AG04450 (cell line): ENCODE data around the gene LIMA1. TPM values are rescaled to one million over a fixed set of nuclear protein-coding genes. Genes with fewer than 3 reads are reported as not detected.

Experiments
- CTCF ChIA-PET: fragments of 300-600, 350-600 bp; formaldehyde crosslinking; extraction: SDS; loops from one replicate; lab custom pipeline; 2022; ENCODE audit warnings: antibody characterized with exemption, inconsistent platforms; lab: Charles Lee
- POLR2A ChIA-PET: fragments of 350-600 bp; formaldehyde crosslinking; extraction: SDS; loops from one replicate; lab custom pipeline; 2021; ENCODE audit warnings: antibody characterized with exemption, inconsistent platforms; lab: Yijun Ruan, JAX
- DNase-seq: peaks from one replicate; pipeline ENCODE4 v3.0.0-alpha.2; 2011; ENCODE audit warnings: low read depth, low spot score
- H3K27ac ChIP-seq: one replicate; pipeline ENCODE4 v1.5.1; 2012; ENCODE audit warnings: low read depth, low read length, control low read depth
- H3K27me3 ChIP-seq: one replicate; pipeline ENCODE4 v1.6.0; 2012; ENCODE audit warnings: low read length; ENCODE audit not compliant: control insufficient read depth, insufficient read depth
- H3K4me3 ChIP-seq: 2 replicates; pipeline ENCODE4 v1.5.1; 2011; ENCODE audit warnings: mild to moderate bottlenecking, low read depth, low read length, control low read depth
- H3K9me3 ChIP-seq: 2 replicates; pipeline ENCODE4 v1.5.1; 2012; ENCODE audit warnings: low read length; ENCODE audit not compliant: control insufficient read depth, insufficient read depth
- CTCF ChIP-seq: IDR thresholded peaks from 2 replicates; pipeline ENCODE4 v1.5.1; 2011; ENCODE audit warnings: low read depth, low read length, control low read depth, inconsistent platforms
- polyA plus RNA-seq: library from polyadenylated mRNA; depleted of rRNA; stranded (reverse); fragments of >200 nt; gene quantifications from 2 replicates; pipeline ENCODE4 v1.2.3, GENCODE V29; 2011

The LIMA1 gene
- polyA plus RNA-seq, 1 experiment, result 218 TPM

GRCh38 chr12:50215033-50215432 lies 68.3 kb downstream of the LIMA1 start:
- Histone ChIP-seq H3K27me3 (no peaks in the 10 kb centered on the region), H3K4me3 (no peak overlapping the region), H3K9me3 (no peaks in the 10 kb centered on the region), H3K27ac (no peak overlapping the region)
- CTCF ChIA-PET, result no interaction called here
- DNase-seq, result no peak
- POLR2A ChIA-PET, result no interaction called here
- no peak for TF ChIP-seq CTCF

- ChIA-PET CTCF (interaction anchor here (0.6 kb wide), 2 partner anchors 102 to 246 kb away, joined by 3 to 5 read pairs; no protein-coding TSS in a partner anchor), POLR2A (no interaction called here)
- H3K4me3 ChIP-seq, result no peak overlapping the region
- no peak for DNase-seq
- no peak overlapping the region for H3K27ac ChIP-seq
- no peak for TF ChIP-seq CTCF
- no peaks in the 10 kb centered on the region for H3K27me3 ChIP-seq
- H3K9me3 ChIP-seq, result no peaks in the 10 kb centered on the region
These were observed 69.3 kb downstream of the LIMA1 start for GRCh38 chr12:50214018-50214417.

GRCh38 chr12:50213439-50213838 lies 69.9 kb downstream of the LIMA1 start:
- Histone ChIP-seq H3K27me3 (no peaks in the 10 kb centered on the region), H3K9me3 (no peaks in the 10 kb centered on the region), H3K4me3 (no peak overlapping the region), H3K27ac (no peak overlapping the region)
- ChIA-PET POLR2A (no interaction called here), CTCF (interaction anchor here (0.9 kb wide), 1 partner anchor 247 kb away, joined by 3 read pairs; no protein-coding TSS in a partner anchor)
- TF ChIP-seq CTCF, result no peak
- no peak for DNase-seq

GRCh38 chr12:50212071-50212467 lies 71.3 kb downstream of the LIMA1 start:
- POLR2A ChIA-PET, result interaction anchor here (0.5 to 1.1 kb wide), 2 partner anchors 9 to 91 kb away, joined by 5 read pairs; no protein-coding TSS in a partner anchor
- no peak for DNase-seq
- no peak overlapping the region for H3K4me3 ChIP-seq
- H3K27ac ChIP-seq, result no peak overlapping the region
- no peak for TF ChIP-seq CTCF
- CTCF ChIA-PET, result interaction anchor here (1.2 to 3.2 kb wide), 2 partner anchors 36 to 102 kb away, joined by 3 to 10 read pairs; no protein-coding TSS in a partner anchor
- H3K9me3 ChIP-seq, result no peaks in the 10 kb centered on the region
- no peaks in the 10 kb centered on the region for H3K27me3 ChIP-seq

- CTCF ChIA-PET, result interaction anchor here (1.2 to 3.2 kb wide), 3 partner anchors 10 to 103 kb away, joined by 3 to 10 read pairs (median 4); no protein-coding TSS in a partner anchor
- no peaks in the 10 kb centered on the region for H3K9me3 ChIP-seq
- H3K27me3 ChIP-seq, result no peaks in the 10 kb centered on the region
- POLR2A ChIA-PET, result interaction anchor here (0.5 to 1.1 kb wide), 4 partner anchors 10 to 155 kb away, joined by 3 to 6 read pairs (median 5); no protein-coding TSS in a partner anchor
- DNase-seq, result no peak
- H3K4me3 ChIP-seq, result no peak overlapping the region
- no peak for TF ChIP-seq CTCF
- no peak overlapping the region for H3K27ac ChIP-seq
These were observed 71.8 kb downstream of the LIMA1 start for GRCh38 chr12:50211392-50212070.
